SK-N-MC (cell line): Measurements from ENCODE around the gene NABP1.

Experiments
- EZH2 ChIP-seq: fragments of 200-600 bp; sonication (generic); IDR thresholded peaks from one replicate; pipeline ENCODE4 v1.6.1; 2017; ENCODE audit warnings: antibody characterized with exemption
- POLR2AphosphoS5 ChIP-seq: IDR thresholded peaks from 2 replicates; pipeline ENCODE4 v1.6.1; 2012; ENCODE audit warnings: mild to moderate bottlenecking, low read depth, low read length, borderline replicate concordance

- TF ChIP-seq POLR2AphosphoS5 (no peak), EZH2 (no peak)
Measured at GRCh38 chr2:191670787-191671186, 7.1 kb upstream of the NABP1 start.
